Thoracic aorta (tissue), 2 donors: ENCODE data around the gene RBFOX2. TPM values are rescaled to one million over a fixed set of nuclear protein-coding genes. Genes with fewer than 3 reads are reported as not detected.

Experiments
- ATAC-seq: fragments of 150-250 bp; one replicate; pipeline ENCODE4 v1.8.0; 2017; ENCODE audit warnings: low read depth; ENCODE audit not compliant: insufficient number of reproducible peaks, low FRiP score
- DNase-seq: peaks from one replicate; pipeline ENCODE4 v3.0.0-alpha.2; 2020; ENCODE audit warnings: low spot score
- H3K27ac ChIP-seq, 2 donors: fragments of 200-600 bp; sonication (generic); 1 replicate in 1 of 2; 2 replicates in 1 of 2; pipeline ENCODE4 v1.5.1; 2016; ENCODE audit warnings: mild to moderate bottlenecking in 2 of 2, moderate library complexity in 2 of 2
- H3K27me3 ChIP-seq: fragments of 200-600 bp; sonication (generic); replicated peaks from 2 replicates; pipeline ENCODE4 v1.6.0; 2016; ENCODE audit warnings: mild to moderate bottlenecking; ENCODE audit not compliant: insufficient read depth
- H3K36me3 ChIP-seq: fragments of 200-600 bp; sonication (generic); one replicate; pipeline ENCODE4 v1.5.1; 2016
- H3K4me1 ChIP-seq, 2 donors: fragments of 200-600 bp; sonication (generic); 1 replicate in 1 of 2; 2 replicates in 1 of 2; pipeline versions ENCODE4 v1.5.1 to v1.6.0; 2016; ENCODE audit warnings: low read depth in 2 of 2, mild to moderate bottlenecking in 1 of 2; ENCODE audit not compliant: control insufficient read depth in 1 of 2
- H3K4me3 ChIP-seq: fragments of 200-600 bp; sonication (generic); 2 replicates; pipeline ENCODE4 v1.5.1; 2016; ENCODE audit warnings: mild to moderate bottlenecking
- H3K9me3 ChIP-seq: fragments of 200-600 bp; sonication (generic); 2 replicates; pipeline ENCODE4 v1.5.1; 2016
- total RNA-seq, 2 donors: library from RNA; depleted of rRNA; stranded (reverse); fragments of >200 nt; gene quantifications; one replicate each; pipeline versions ENCODE4 v1.1.0 to v1.2.3, GENCODE V29; 2016
- TF ChIP-seq, protein P1 (sequence below): fragments of 200-600 bp; sonication (generic); IDR thresholded peaks from one replicate; pipeline ENCODE4 v1.5.1; 2019; ENCODE audit warnings: antibody characterized with exemption

RBFOX2 gene
- total RNA-seq, 2 donors from 2014 or later: 117 to 143 TPM

GRCh38 chr22:35862697-35863096 lies 165.9 kb downstream of the RBFOX2 start:
- TF ChIP-seq, protein P1, sequence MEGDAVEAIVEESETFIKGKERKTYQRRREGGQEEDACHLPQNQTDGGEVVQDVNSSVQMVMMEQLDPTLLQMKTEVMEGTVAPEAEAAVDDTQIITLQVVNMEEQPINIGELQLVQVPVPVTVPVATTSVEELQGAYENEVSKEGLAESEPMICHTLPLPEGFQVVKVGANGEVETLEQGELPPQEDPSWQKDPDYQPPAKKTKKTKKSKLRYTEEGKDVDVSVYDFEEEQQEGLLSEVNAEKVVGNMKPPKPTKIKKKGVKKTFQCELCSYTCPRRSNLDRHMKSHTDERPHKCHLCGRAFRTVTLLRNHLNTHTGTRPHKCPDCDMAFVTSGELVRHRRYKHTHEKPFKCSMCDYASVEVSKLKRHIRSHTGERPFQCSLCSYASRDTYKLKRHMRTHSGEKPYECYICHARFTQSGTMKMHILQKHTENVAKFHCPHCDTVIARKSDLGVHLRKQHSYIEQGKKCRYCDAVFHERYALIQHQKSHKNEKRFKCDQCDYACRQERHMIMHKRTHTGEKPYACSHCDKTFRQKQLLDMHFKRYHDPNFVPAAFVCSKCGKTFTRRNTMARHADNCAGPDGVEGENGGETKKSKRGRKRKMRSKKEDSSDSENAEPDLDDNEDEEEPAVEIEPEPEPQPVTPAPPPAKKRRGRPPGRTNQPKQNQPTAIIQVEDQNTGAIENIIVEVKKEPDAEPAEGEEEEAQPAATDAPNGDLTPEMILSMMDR: no peak

DNA sequence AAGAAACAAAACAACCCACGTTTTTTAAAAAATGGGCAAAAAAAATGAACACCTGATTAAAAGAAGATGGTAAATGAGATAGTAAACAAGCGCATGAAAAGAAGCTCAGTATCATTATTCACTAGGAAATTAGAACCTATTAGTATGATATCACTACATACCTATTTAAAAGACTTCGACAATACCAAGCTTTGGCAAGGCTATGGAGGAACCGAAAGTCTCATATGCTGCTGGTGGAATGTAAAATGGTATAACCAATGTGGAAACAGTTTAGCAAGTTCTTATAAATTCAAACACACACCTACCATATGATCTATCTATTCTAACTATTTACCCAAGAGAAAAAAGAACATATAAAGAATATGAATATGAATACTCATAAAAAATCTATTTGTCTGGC lies 167.2 kb downstream of the RBFOX2 start:
- DNase-seq: no peak

More at GRCh38 chr22:35862697-35863096, 165.9 kb downstream of the RBFOX2 start:
- no peak overlapping the region for H3K4me3 ChIP-seq
- no peaks in the 10 kb centered on the region for H3K9me3 ChIP-seq
- peaks cover 9 to 41% of the 10 kb centered on the region in 2 donors for H3K4me1 ChIP-seq
- H3K36me3 ChIP-seq: no peaks in the 10 kb centered on the region
- no peak overlapping the region for H3K27ac ChIP-seq
- H3K27me3 ChIP-seq: no peaks in the 10 kb centered on the region
- DNase-seq (no peak), ATAC-seq (no peak)

GRCh38 chr22:35860837-35861236 lies 167.8 kb downstream of the RBFOX2 start:
- Histone ChIP-seq H3K9me3 (no peaks in the 10 kb centered on the region), H3K27me3 (no peaks in the 10 kb centered on the region), H3K4me1 (peaks cover 3 to 41% of the 10 kb centered on the region in 2 donors), H3K27ac (no peak overlapping the region), H3K36me3 (no peaks in the 10 kb centered on the region), H3K4me3 (no peak overlapping the region)
- ATAC-seq (no peak), DNase-seq (no peak)
- TF ChIP-seq, protein P1: no peak

More for the DNA sequence above, 167.2 kb downstream of the RBFOX2 start:
- TF ChIP-seq, protein P1: no peak
- Histone ChIP-seq H3K4me3 (no peak overlapping the region), H3K27me3 (no peaks in the 10 kb centered on the region), H3K27ac (no peak overlapping the region), H3K4me1 (peaks cover 5 to 37% of the 10 kb centered on the region in 2 donors), H3K36me3 (no peaks in the 10 kb centered on the region), H3K9me3 (no peaks in the 10 kb centered on the region)
- ATAC-seq: no peak

DNA sequence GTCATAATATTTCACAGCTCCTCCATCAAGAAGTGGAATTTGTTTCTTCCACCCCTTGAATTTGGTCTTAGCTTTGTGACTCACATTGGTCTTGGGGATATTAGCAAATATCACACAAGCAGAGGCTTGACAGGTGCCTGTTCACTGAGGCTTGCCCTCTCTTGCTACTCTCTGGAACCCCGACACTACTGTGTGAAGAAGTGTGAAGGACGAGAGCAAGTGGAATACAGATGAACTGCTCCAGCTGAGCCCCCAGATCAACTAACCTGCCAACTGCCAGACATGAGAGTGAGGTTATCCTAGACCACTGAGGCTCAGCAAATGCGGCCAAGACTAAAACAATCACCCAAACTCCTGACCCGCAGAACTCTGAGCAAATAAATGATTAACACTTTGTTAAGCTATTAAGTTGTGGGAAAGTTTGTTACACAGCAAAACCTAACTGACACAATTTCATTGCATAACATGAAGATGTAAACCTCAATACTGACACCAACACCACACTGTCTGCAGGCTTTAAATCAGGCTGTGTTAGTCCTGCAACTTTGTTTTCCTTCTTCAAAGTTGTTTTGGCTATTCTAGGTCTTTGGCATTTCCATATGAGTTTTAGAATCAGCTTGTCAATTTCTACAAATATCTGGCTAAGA lies 168.4 kb downstream of the RBFOX2 start:
- Histone ChIP-seq H3K36me3 (no peaks in the 10 kb centered on the region), H3K27ac (no peak overlapping the region), H3K4me1 (peaks cover 3 to 45% of the 10 kb centered on the region in 2 donors), H3K4me3 (no peak overlapping the region), H3K27me3 (no peaks in the 10 kb centered on the region), H3K9me3 (no peaks in the 10 kb centered on the region)
- DNase-seq (no peak), ATAC-seq (no peak)
- TF ChIP-seq, protein P1: no peak

DNA sequence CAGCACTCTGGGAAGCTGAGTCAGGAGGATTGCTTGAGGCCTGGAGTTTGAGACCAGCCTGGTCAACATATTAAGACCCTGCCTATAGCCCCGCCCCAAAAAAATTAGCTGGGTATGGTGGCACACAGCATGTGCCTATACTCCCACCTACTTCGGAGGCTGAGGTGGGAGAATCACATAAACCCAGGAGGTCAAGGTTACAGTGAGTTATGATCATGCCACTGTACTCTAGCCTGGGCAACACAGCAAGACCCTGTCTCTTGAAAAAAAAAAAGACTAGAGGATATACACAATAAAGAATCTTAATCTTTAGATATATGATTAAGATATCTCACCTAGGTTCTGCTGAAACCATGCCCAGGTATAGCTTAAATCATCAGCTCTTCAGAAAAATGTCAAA lies 174.3 kb downstream of the RBFOX2 start:
- H3K4me3 ChIP-seq: no peak overlapping the region
- H3K9me3 ChIP-seq: no peaks in the 10 kb centered on the region
- no peaks in the 10 kb centered on the region for H3K27me3 ChIP-seq
- H3K36me3 ChIP-seq: no peaks in the 10 kb centered on the region
- DNase-seq (no peak), ATAC-seq (no peak)
- TF ChIP-seq, protein P1: no peak
- H3K4me1 ChIP-seq: peaks cover 0 to 45% of the 10 kb centered on the region in 2 donors
- no peak overlapping the region for H3K27ac ChIP-seq
